HEK293 (cell line): ENCODE data around the gene ABT1.

Experiments
- GLI2 ChIP-seq: fragments of 450-650 bp; formaldehyde crosslinking; IDR thresholded peaks from 2 replicates; pipeline ENCODE4; 2017; ENCODE audit warnings: missing biosample characterization, missing genetic modification characterization, low read depth, borderline replicate concordance
- KLF9 ChIP-seq: fragments of 450-650 bp; formaldehyde crosslinking; IDR thresholded peaks from 2 replicates; pipeline ENCODE4 v1.5.1; 2016; ENCODE audit warnings: missing biosample characterization, missing genetic modification characterization, low read depth
- OVOL3 ChIP-seq: fragments of 450-650 bp; formaldehyde crosslinking; IDR thresholded peaks from 2 replicates; pipeline ENCODE4 v1.5.1; 2016; ENCODE audit warnings: missing biosample characterization, missing genetic modification characterization
- SP7 ChIP-seq: fragments of 450-650 bp; formaldehyde crosslinking; IDR thresholded peaks from 2 replicates; pipeline ENCODE4 v1.5.1; 2016; ENCODE audit warnings: missing biosample characterization, missing genetic modification characterization
- ZBTB26 ChIP-seq: fragments of 450-650 bp; formaldehyde crosslinking; optimal IDR thresholded peaks from 2 replicates; pipeline ENCODE3; 2016; ENCODE audit warnings: missing biosample characterization, mild to moderate bottlenecking, missing genetic modification characterization
- ZBTB7A ChIP-seq: fragments of 450-650 bp; formaldehyde crosslinking; IDR thresholded peaks from 2 replicates; pipeline ENCODE4 v1.5.1; 2016; ENCODE audit warnings: low read depth, missing biosample characterization, missing genetic modification characterization
- ZNF169 ChIP-seq: fragments of 450-650 bp; formaldehyde crosslinking; IDR thresholded peaks from 2 replicates; pipeline ENCODE4 v1.5.1; 2016; ENCODE audit warnings: missing biosample characterization, missing genetic modification characterization
- ZNF174 ChIP-seq: fragments of 450-650 bp; formaldehyde crosslinking; IDR thresholded peaks from 2 replicates; pipeline ENCODE4 v1.5.0; 2017; ENCODE audit warnings: missing biosample characterization, mild to moderate bottlenecking, missing genetic modification characterization
- ZNF184 ChIP-seq: fragments of 450-650 bp; IDR thresholded peaks from 2 replicates; pipeline ENCODE4 v1.5.1; 2018; ENCODE audit warnings: missing biosample characterization, mild to moderate bottlenecking, missing genetic modification characterization
- ZNF280C ChIP-seq: fragments of 450-650 bp; formaldehyde crosslinking; IDR thresholded peaks from 2 replicates; pipeline ENCODE4 v1.5.1; 2016; ENCODE audit warnings: missing biosample characterization, missing genetic modification characterization
- ZNF580 ChIP-seq: fragments of 450-650 bp; formaldehyde crosslinking; IDR thresholded peaks from 2 replicates; pipeline ENCODE4 v1.5.1; 2016; ENCODE audit warnings: missing biosample characterization, missing genetic modification characterization
- ZNF645 ChIP-seq: fragments of 450-650 bp; formaldehyde crosslinking; IDR thresholded peaks from 2 replicates; pipeline ENCODE4; 2016; ENCODE audit warnings: missing biosample characterization, missing genetic modification characterization
- ZNF76 ChIP-seq: fragments of 450-650 bp; formaldehyde crosslinking; IDR thresholded peaks from 2 replicates; pipeline ENCODE4; 2016; ENCODE audit warnings: low read depth, missing biosample characterization, missing genetic modification characterization, borderline replicate concordance
- ZNF777 ChIP-seq: fragments of 450-650 bp; formaldehyde crosslinking; IDR thresholded peaks from 2 replicates; pipeline ENCODE4 v1.5.1; 2017; ENCODE audit warnings: missing biosample characterization, missing genetic modification characterization, borderline replicate concordance
- ZSCAN30 ChIP-seq: fragments of 450-650 bp; IDR thresholded peaks from 2 replicates; pipeline ENCODE4 v1.5.1; 2018; ENCODE audit warnings: missing biosample characterization, mild to moderate bottlenecking, missing genetic modification characterization, moderate library complexity
- TF ChIP-seq, protein P1 (sequence below): fragments of 450-650 bp; IDR thresholded peaks from 2 replicates; pipeline ENCODE4 v1.5.1; 2018; ENCODE audit warnings: missing biosample characterization, mild to moderate bottlenecking, missing genetic modification characterization
- TF ChIP-seq, protein P2 (sequence below): fragments of 450-650 bp; formaldehyde crosslinking; IDR thresholded peaks from 2 replicates; pipeline ENCODE4 v1.5.1; 2017; ENCODE audit warnings: missing biosample characterization, missing genetic modification characterization

Gene ABT1

GRCh38 chr6:26553264-26553634, 43.5 kb upstream of the ABT1 start (continued):
- no peak for TF ChIP-seq ZNF280C
- TF ChIP-seq GLI2 (tag by site-specific recombination), result 0 out of 2 replicates have a peak, but pooled peaks have one; percentile 3
- TF ChIP-seq ZNF169 (tag by site-specific recombination), result no peak
- no peak for TF ChIP-seq ZBTB26 (tag by site-specific recombination)
- TF ChIP-seq, protein P1, sequence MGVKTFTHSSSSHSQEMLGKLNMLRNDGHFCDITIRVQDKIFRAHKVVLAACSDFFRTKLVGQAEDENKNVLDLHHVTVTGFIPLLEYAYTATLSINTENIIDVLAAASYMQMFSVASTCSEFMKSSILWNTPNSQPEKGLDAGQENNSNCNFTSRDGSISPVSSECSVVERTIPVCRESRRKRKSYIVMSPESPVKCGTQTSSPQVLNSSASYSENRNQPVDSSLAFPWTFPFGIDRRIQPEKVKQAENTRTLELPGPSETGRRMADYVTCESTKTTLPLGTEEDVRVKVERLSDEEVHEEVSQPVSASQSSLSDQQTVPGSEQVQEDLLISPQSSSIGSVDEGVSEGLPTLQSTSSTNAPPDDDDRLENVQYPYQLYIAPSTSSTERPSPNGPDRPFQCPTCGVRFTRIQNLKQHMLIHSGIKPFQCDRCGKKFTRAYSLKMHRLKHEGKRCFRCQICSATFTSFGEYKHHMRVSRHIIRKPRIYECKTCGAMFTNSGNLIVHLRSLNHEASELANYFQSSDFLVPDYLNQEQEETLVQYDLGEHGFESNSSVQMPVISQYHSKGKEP (tag by site-specific recombination), result no peak; the same call in 1 of the 2 replicates
- TF ChIP-seq ZNF580 (tag by site-specific recombination), result peak; percentile 95
- TF ChIP-seq ZNF184 (tag by site-specific recombination), result 0 out of 2 replicates have a peak, but pooled peaks have one; percentile 22
- TF ChIP-seq ZBTB7A (tag by site-specific recombination), result 0 out of 2 replicates have a peak, but pooled peaks have one; percentile 19
- TF ChIP-seq OVOL3 (tag by site-specific recombination), result no peak
- TF ChIP-seq ZNF777 (tag by site-specific recombination), result 0 out of 2 replicates have a peak, but pooled peaks have one; percentile 28
- no peak for TF ChIP-seq ZNF174 (tag by site-specific recombination)
- TF ChIP-seq KLF9, result 0 out of 2 replicates have a peak, but pooled peaks have one; percentile 4
- peak; percentile 28; the same call in 1 of the 2 replicates for TF ChIP-seq ZNF76 (tag by site-specific recombination)
- TF ChIP-seq ZNF645, result no peak
- peak; percentile 50 for TF ChIP-seq ZSCAN30
- TF ChIP-seq, protein P2, sequence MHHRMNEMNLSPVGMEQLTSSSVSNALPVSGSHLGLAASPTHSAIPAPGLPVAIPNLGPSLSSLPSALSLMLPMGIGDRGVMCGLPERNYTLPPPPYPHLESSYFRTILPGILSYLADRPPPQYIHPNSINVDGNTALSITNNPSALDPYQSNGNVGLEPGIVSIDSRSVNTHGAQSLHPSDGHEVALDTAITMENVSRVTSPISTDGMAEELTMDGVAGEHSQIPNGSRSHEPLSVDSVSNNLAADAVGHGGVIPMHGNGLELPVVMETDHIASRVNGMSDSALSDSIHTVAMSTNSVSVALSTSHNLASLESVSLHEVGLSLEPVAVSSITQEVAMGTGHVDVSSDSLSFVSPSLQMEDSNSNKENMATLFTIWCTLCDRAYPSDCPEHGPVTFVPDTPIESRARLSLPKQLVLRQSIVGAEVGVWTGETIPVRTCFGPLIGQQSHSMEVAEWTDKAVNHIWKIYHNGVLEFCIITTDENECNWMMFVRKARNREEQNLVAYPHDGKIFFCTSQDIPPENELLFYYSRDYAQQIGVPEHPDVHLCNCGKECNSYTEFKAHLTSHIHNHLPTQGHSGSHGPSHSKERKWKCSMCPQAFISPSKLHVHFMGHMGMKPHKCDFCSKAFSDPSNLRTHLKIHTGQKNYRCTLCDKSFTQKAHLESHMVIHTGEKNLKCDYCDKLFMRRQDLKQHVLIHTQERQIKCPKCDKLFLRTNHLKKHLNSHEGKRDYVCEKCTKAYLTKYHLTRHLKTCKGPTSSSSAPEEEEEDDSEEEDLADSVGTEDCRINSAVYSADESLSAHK, result peak; percentile 83
- TF ChIP-seq SP7, result peak; percentile 23
- TF ChIP-seq, all 188 proteins: peak for 23
